ENCODE measurements around the gene CD58. TPM values are rescaled to one million over a fixed set of nuclear protein-coding genes. Genes with fewer than 3 reads are reported as not detected.

CD58 gene
- total RNA-seq, 2 experiments from 2014 or later: 3.9 to 4.2 TPM

DNA sequence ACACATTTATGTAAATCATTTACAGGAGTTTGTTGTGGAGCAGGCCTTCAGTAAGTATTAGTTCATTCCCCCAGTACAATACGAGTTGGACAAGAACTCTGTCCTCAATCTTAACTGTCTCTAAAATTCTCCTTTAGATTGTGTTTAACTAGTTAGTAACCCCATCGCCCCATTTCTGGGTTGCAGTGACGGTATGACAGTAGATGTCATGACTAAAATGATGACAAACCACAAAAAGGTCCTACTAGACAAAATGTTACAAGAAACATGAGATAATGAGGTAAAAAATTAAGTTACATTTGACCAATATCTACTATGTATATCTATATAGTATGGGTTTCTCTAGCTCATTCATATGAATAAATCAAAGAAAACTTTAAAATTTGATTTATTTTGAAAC is 41.1 kb downstream of the CD58 start:
- intact Hi-C loops (cut with micrococcal nuclease): no loop called here
- CTCF ChIA-PET: no interaction called here
- H3K9me3 Mint-ChIP-seq: peaks cover 3% of the 10 kb centered on the region
- DNase-seq: no peak
- peaks cover 11% of the 10 kb centered on the region for H3K36me3 Mint-ChIP-seq (ENCODE audit: low read depth)
- no peaks in the 10 kb centered on the region for H3K4me1 Mint-ChIP-seq (ENCODE audit: low read depth)
- H3K27me3 Mint-ChIP-seq (ENCODE audit: low read depth): no peaks in the 10 kb centered on the region
- no peak overlapping the region for H3K27ac Mint-ChIP-seq
- H3K4me3 Mint-ChIP-seq: no peak overlapping the region

DNA sequence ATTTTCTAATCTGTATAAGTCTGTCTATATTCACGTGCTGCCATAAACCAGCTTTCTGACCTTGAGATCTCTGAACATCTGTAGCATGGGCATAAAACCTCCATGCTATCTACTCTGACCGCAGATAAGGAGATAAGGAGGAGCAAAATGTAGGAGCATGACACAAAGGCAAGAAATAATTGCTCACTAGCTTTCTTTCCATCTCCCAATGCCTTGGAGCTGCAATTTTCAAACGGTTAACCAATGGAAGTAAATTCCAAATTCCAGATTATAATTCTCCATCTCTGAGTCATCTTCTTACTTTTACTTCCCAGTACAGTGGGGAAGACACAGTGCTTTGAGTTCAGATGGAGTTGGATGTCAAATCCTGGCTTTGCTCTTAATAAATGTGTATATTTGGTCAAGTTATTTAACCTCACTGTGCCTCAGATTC is 41.6 kb downstream of the CD58 start:
- Mint-ChIP-seq H3K36me3 (ENCODE audit: low read depth) (peaks cover 11% of the 10 kb centered on the region), H3K27ac (no peak overlapping the region), H3K27me3 (ENCODE audit: low read depth) (no peaks in the 10 kb centered on the region), H3K4me1 (ENCODE audit: low read depth) (no peaks in the 10 kb centered on the region), H3K4me3 (no peak overlapping the region), H3K9me3 (peaks cover 3% of the 10 kb centered on the region)
- no peak for DNase-seq
- CTCF ChIA-PET: no interaction called here
- intact Hi-C loops (cut with micrococcal nuclease): no loop called here

DNA sequence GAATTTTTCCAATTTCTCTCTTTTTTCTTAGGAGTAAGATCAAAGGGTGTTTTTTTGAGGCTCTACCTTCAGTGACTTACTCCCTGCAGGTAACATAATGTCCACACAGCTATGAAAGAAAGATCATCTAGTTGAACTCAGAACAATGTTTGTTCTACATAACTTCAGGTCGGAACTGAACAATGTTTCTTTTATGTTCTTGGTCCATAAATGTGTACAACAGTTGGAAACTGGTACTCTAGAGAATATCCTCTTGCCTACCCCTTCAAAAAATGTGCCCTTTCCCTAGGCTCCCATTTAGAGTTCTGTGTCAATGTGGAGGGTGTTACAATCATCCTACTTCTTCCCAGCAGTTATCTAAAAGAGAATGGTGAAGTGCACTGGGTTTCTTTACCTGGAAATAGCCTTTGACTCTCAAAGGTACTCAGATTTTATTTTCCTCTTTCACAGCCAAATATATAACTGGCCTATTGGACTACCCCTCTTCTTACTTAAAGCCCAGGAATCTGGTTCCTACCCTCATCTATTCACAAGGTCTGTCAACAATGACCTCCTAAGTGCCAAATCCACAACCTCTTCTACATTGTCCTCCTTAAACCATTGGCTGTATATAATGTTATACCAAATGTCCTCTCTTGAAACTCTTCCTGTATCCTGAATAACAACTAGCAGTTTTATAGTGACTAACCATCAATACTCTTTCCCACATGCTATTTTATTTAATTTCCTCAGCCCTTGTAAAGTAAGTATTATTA is 42.3 kb downstream of the CD58 start:
- peaks cover 3% of the 10 kb centered on the region for H3K9me3 Mint-ChIP-seq
- peaks cover 4% of the 10 kb centered on the region for H3K36me3 Mint-ChIP-seq (ENCODE audit: low read depth)
- no peak overlapping the region for H3K27ac Mint-ChIP-seq
- DNase-seq: no peak
- CTCF ChIA-PET: no interaction called here
- intact Hi-C loops (cut with micrococcal nuclease): no loop called here
- H3K4me3 Mint-ChIP-seq: no peak overlapping the region
- no peaks in the 10 kb centered on the region for H3K27me3 Mint-ChIP-seq (ENCODE audit: low read depth)
- H3K4me1 Mint-ChIP-seq (ENCODE audit: low read depth): no peaks in the 10 kb centered on the region

DNA sequence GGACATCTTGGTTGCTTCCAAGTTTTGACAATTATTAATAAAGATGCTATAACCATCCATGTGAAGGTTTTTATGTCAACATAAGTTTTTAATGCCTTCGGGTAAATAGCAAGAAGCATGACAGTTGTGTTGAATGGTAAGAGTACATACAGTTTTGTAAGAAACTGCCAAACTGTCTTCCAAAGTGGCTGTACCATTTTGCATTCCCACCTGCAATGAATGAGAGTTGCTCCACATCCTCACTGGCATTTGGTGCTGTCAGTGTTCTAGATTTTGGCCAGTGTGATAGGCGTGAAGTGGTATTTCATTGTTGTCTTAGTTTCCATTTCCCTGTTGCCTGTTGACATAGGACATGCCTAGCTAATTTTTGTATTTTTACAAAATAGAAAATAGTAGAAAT is 45.4 kb downstream of the CD58 start:
- H3K9me3 Mint-ChIP-seq: peaks cover 3% of the 10 kb centered on the region
- H3K4me1 Mint-ChIP-seq (ENCODE audit: low read depth): no peaks in the 10 kb centered on the region
- H3K27ac Mint-ChIP-seq: no peak overlapping the region
- H3K4me3 Mint-ChIP-seq: no peak overlapping the region
- CTCF ChIA-PET: no interaction called here
- H3K36me3 Mint-ChIP-seq (ENCODE audit: low read depth): peaks cover 4% of the 10 kb centered on the region
- intact Hi-C loops (cut with micrococcal nuclease): no loop called here
- H3K27me3 Mint-ChIP-seq (ENCODE audit: low read depth): no peaks in the 10 kb centered on the region
- no peak for DNase-seq

DNA sequence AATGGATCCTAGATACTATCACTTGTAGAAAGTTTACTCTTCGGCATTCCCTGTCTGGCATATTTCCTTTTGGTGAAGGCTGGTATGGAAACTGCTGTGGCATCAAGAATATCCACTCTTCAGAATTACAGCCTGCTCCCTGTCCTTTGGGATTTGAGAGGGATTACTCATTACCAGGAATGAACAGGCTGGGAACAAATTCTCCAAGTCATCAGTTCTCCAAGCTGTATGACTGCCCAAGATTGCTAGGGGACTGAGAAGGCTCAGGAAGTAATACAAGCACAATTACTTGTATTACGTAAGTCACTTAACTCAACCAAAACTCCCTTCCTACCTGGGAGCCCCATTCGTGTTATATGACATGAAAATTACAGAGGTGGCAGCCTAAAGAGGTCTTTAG is 49.6 kb downstream of the CD58 start:
- no peak for DNase-seq
- Mint-ChIP-seq H3K4me1 (ENCODE audit: low read depth) (peaks cover 6% of the 10 kb centered on the region), H3K27ac (no peak overlapping the region), H3K9me3 (no peaks in the 10 kb centered on the region), H3K4me3 (no peak overlapping the region), H3K36me3 (ENCODE audit: low read depth) (no peaks in the 10 kb centered on the region), H3K27me3 (ENCODE audit: low read depth) (no peaks in the 10 kb centered on the region)
- CTCF ChIA-PET: no interaction called here
- intact Hi-C loops (cut with micrococcal nuclease): no loop called here

DNA sequence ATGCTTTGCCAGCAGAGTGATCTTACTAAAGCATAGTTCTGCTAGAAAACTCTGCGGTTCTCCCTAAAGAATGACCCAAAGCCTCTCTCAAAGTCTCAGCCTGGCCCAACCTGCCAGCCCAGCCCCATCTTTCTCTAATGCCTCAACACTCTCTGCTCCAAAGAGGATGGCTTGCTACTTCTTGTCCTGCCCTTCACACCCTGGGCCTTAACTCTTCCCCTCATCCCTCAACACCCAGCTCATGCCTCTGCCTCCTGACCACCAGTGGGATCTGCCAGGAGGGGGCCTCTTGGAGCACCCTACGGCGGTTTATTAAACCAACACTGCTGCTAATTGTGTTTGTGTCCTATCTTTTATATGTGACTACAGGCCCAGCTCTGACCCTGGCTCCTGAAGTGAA is 52.4 kb downstream of the CD58 start:
- Mint-ChIP-seq H3K27ac (no peak overlapping the region), H3K27me3 (ENCODE audit: low read depth) (no peaks in the 10 kb centered on the region), H3K9me3 (no peaks in the 10 kb centered on the region), H3K36me3 (ENCODE audit: low read depth) (no peaks in the 10 kb centered on the region), H3K4me1 (ENCODE audit: low read depth) (peaks cover 20% of the 10 kb centered on the region), H3K4me3 (no peak overlapping the region)
- no peak for DNase-seq
- CTCF ChIA-PET: interaction anchor here (1.1 kb wide), 1 partner anchor 19 kb away, joined by 3 read pairs; no protein-coding TSS in a partner anchor
- intact Hi-C loops (cut with micrococcal nuclease): no loop called here

DNA sequence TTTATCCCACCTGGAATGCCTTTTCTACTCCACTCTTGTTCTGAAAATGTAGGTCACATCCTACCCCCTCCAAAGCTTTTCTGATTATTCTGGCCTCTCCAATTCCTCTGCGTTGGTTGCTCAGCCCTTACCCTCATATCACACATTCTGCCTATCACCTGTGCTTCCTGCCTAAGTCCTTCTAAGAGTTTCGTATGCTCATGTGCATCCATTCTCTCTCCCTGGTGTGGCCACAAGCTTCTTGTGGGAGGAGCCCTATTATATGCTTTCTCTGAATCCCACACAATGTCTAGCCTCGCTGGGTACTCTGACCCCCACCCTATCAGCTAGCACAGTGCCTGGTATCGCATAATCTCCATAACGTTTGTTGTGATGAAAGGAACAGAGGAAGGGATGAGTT is 54.2 kb downstream of the CD58 start:
- no peak for DNase-seq
- H3K36me3 Mint-ChIP-seq (ENCODE audit: low read depth): no peaks in the 10 kb centered on the region
- no peaks in the 10 kb centered on the region for H3K27me3 Mint-ChIP-seq (ENCODE audit: low read depth)
- peaks cover 30% of the 10 kb centered on the region for H3K4me1 Mint-ChIP-seq (ENCODE audit: low read depth)
- CTCF ChIA-PET: interaction anchor here (0.6 to 3.6 kb wide), 3 partner anchors 17 to 538 kb away, joined by 3 to 18 read pairs (median 6); no protein-coding TSS in a partner anchor
- no peaks in the 10 kb centered on the region for H3K9me3 Mint-ChIP-seq
- intact Hi-C loops (cut with micrococcal nuclease): no loop called here
- no peak overlapping the region for H3K27ac Mint-ChIP-seq
- no peak overlapping the region for H3K4me3 Mint-ChIP-seq

DNA sequence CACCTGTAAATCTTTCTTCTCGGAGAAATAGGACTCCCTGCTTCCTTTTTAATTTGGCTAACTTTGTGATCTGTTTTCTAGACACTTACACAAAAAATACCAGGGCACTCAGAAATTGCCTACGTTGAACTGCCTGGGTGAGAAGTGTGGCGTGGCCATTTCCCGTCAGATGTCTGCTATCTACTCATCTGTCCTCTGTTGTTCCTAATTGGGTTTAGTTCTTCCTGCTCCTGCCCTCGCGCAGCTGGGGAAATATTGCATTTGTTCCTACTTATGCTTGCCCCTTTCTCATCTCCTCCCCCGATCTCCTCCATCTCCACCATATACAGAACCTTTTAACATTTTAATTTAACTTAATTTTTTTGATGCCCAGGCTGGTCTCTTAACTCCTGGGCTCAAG is 55.1 kb downstream of the CD58 start:
- peak; percentile 30 for DNase-seq
- Mint-ChIP-seq H3K4me3 (no peak overlapping the region), H3K27ac (peak overlapping the region; percentile 76), H3K36me3 (ENCODE audit: low read depth) (no peaks in the 10 kb centered on the region), H3K27me3 (ENCODE audit: low read depth) (no peaks in the 10 kb centered on the region), H3K4me1 (ENCODE audit: low read depth) (peaks cover 32% of the 10 kb centered on the region), H3K9me3 (no peaks in the 10 kb centered on the region)
- intact Hi-C loops (cut with micrococcal nuclease): loop anchor here (1.0 kb wide), 4 partner anchors 11 to 55 kb away; no protein-coding TSS in a partner anchor
- CTCF ChIA-PET: interaction anchor here (0.7 to 3.6 kb wide), 4 partner anchors 9 to 96 kb away, joined by 3 to 18 read pairs (median 4); no protein-coding TSS in a partner anchor

DNA sequence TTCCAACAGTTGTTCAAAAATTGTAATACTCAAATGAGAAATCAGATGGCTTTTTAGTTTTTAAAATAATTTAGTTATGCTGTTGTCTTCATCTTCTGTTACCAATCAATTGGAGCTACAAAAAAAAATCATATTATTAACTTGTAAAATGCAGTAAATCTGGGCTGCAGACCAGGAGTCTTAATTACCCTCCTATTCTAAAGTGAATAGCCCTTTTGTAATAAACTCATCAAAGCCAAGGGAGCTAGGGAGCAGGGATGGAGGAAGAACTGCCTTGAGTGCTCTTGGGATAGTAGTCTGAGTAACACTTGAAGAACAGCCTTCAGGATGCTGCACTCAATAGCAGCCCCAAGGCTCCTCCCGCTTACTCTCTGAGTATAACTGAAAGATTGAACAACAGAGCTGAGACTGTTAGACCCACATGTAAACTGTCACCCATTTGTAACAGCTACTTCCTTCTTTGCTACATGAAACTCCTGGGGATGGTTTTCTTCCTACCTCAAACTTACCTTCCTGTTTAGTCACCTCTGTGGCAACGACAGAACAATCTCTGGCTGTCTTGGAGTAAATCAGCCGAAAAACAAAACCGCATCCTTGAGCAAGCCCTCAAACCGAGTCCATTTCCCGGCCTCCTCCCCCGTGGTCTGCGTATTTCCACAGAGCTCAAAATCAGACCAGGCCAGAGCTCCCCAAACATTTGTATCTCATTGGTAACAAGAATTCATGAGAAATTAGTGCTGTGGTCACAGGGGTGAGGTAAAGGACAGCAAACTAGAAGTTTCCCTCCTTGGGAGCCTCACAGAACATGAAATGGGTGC is 55.9 kb downstream of the CD58 start:
- peak; percentile 73 for DNase-seq
- Mint-ChIP-seq H3K4me1 (ENCODE audit: low read depth) (peaks cover 33% of the 10 kb centered on the region), H3K27ac (peak overlapping the region; percentile 76), H3K36me3 (ENCODE audit: low read depth) (no peaks in the 10 kb centered on the region), H3K9me3 (no peaks in the 10 kb centered on the region), H3K27me3 (ENCODE audit: low read depth) (no peaks in the 10 kb centered on the region), H3K4me3 (no peak overlapping the region)
- CTCF ChIA-PET: interaction anchor here (0.7 to 3.6 kb wide), 11 partner anchors 11 to 607 kb away, joined by 3 to 18 read pairs (median 4); no protein-coding TSS in a partner anchor
- intact Hi-C loops (cut with micrococcal nuclease): loop anchor here (1.0 kb wide), 4 partner anchors 11 to 55 kb away; no protein-coding TSS in a partner anchor

DNA sequence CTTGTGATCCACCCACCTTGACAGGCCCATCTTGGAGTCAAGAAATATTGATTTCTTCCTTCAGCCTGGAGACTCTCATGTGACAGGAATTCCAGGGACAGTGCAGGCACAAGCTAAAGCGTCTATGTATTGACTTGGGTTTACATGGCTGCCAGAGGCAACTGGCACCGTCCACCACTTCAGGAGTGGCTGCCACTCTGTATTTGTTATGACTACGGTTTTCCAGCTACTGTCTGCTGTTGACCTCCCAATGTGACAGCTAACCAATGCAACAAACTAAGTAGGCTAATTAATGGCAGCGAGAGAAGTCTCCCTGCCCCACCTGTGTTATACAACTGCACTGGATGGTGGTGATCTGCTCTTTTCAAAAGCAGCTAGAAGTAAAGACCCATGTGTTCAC is 56.9 kb downstream of the CD58 start:
- Mint-ChIP-seq H3K4me3 (no peak overlapping the region), H3K9me3 (no peaks in the 10 kb centered on the region), H3K4me1 (ENCODE audit: low read depth) (peaks cover 41% of the 10 kb centered on the region), H3K36me3 (ENCODE audit: low read depth) (no peaks in the 10 kb centered on the region), H3K27ac (no peak overlapping the region), H3K27me3 (ENCODE audit: low read depth) (no peaks in the 10 kb centered on the region)
- DNase-seq: no peak
- intact Hi-C loops (cut with micrococcal nuclease): no loop called here
- CTCF ChIA-PET: interaction anchor here (1.2 to 3.6 kb wide), 5 partner anchors 10 to 375 kb away, joined by 3 to 18 read pairs (median 5); no protein-coding TSS in a partner anchor

DNA sequence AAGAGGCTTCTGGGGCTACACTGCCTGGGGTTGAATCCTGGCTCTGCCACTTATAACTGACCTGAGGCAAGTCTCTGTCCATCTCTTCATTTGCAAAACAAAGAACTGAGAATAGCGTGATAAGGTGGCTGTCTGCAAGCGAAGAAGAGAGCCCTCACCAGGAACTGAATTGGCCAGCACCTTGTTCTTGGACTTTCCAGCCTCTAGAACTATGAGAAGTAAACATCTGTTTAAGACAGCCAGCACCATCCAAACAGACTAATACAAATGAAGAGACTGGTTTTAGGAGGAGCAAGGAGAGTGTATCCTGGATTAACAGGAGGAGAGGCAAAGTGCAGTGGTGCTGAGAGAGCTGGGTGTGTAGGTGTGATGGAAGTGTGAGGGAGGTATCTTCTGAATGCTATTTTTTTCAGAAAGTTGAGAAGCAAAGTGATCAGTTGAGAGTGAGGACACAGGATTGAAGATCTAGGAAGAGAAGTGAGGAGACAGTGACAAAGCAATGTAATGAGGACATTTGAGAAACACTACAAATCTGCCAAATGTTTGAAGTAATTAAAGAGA is 59.3 kb downstream of the CD58 start:
- DNase-seq: no peak
- H3K36me3 Mint-ChIP-seq (ENCODE audit: low read depth): no peaks in the 10 kb centered on the region
- no peaks in the 10 kb centered on the region for H3K27me3 Mint-ChIP-seq (ENCODE audit: low read depth)
- peaks cover 52% of the 10 kb centered on the region for H3K4me1 Mint-ChIP-seq (ENCODE audit: low read depth)
- H3K27ac Mint-ChIP-seq: no peak overlapping the region
- no peaks in the 10 kb centered on the region for H3K9me3 Mint-ChIP-seq
- CTCF ChIA-PET: interaction anchor here (0.6 to 1.7 kb wide), 3 partner anchors 8 to 260 kb away, joined by 3 to 6 read pairs (median 4); no protein-coding TSS in a partner anchor
- H3K4me3 Mint-ChIP-seq: no peak overlapping the region
- intact Hi-C loops (cut with micrococcal nuclease): no loop called here

DNA sequence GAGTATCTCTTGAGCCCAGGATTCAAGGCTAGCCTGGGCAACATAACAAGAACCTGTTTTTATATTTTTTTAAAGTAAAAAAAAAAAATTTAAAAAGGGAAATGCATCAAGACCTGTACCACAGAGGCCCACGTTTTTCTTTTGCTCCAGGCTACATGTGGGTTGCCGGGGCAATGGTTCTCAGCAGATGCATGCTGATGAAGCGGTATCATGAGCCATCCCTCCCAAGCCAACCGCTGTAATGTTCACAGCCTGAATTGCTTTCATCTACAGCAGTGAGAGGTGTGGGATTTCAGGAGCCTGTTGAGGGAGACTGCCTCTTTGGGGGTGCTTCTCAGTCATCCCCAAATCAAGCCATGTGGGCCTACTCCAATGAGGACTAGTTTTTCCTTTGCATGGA is 60.5 kb downstream of the CD58 start:
- H3K27ac Mint-ChIP-seq: no peak overlapping the region
- CTCF ChIA-PET: interaction anchor here (1.7 kb wide), 1 partner anchor 11 kb away, joined by 6 read pairs; no protein-coding TSS in a partner anchor

More for the DNA sequence above, 60.5 kb downstream of the CD58 start:
- Mint-ChIP-seq H3K4me3 (no peak overlapping the region), H3K4me1 (ENCODE audit: low read depth) (peaks cover 48% of the 10 kb centered on the region), H3K36me3 (ENCODE audit: low read depth) (no peaks in the 10 kb centered on the region), H3K27me3 (ENCODE audit: low read depth) (no peaks in the 10 kb centered on the region), H3K9me3 (no peaks in the 10 kb centered on the region)
- no peak for DNase-seq
- intact Hi-C loops (cut with micrococcal nuclease): no loop called here
